GM21528 (cell line): ENCODE measurements around the gene WWP2.
"Not testable (repeated sequence)": the region's sequence is repeated elsewhere in the genome, so short reads cannot be mapped to it uniquely, and the experiment has no call there.

Experiments
- ATAC-seq: cut with Tn5 transposase; IDR thresholded peaks from one replicate; pipeline ENCODE4 v1.9.1; 2021; ENCODE audit warnings: mild to moderate bottlenecking, moderate library complexity; ENCODE audit not compliant: unreplicated experiment, low FRiP score

Gene WWP2

GRCh38 chr16:69853481-69853880 lies 91.3 kb downstream of the WWP2 start:
- ATAC-seq, result no peak

- not testable (repeated sequence) for ATAC-seq
Measured at GRCh38 chr16:69854776-69855175, 92.6 kb downstream of the WWP2 start.

- ATAC-seq, result no peak
Measured at GRCh38 chr16:69855592-69855991, 93.5 kb downstream of the WWP2 start.

- ATAC-seq, result no peak
Measured at GRCh38 chr16:69858191-69859104, 96.3 kb downstream of the WWP2 start.

- ATAC-seq, result no peak
Measured at GRCh38 chr16:69859105-69859989, 97.2 kb downstream of the WWP2 start.

GRCh38 chr16:69860233-69861231 lies 98.4 kb downstream of the WWP2 start:
- ATAC-seq, result no peak

GRCh38 chr16:69861292-69862030 lies 99.3 kb downstream of the WWP2 start:
- no peak for ATAC-seq

- no peak for ATAC-seq
Measured at GRCh38 chr16:69863401-69864281, 101.5 kb downstream of the WWP2 start.

- no peak for ATAC-seq
Measured at GRCh38 chr16:69865701-69866100, 103.6 kb downstream of the WWP2 start.

GRCh38 chr16:69867784-69868560 lies 105.8 kb downstream of the WWP2 start:
- ATAC-seq, result no peak

- ATAC-seq, result no peak
Measured at GRCh38 chr16:69870761-69871160, 108.6 kb downstream of the WWP2 start.

- no peak for ATAC-seq
Measured at GRCh38 chr16:69871708-69872107, 109.6 kb downstream of the WWP2 start.

GRCh38 chr16:69872888-69873287 lies 110.8 kb downstream of the WWP2 start:
- no peak for ATAC-seq

- no peak for ATAC-seq
Measured at GRCh38 chr16:69873783-69874182, 111.7 kb downstream of the WWP2 start.

- ATAC-seq, result no peak
Measured at GRCh38 chr16:69874271-69874670, 112.1 kb downstream of the WWP2 start.

- ATAC-seq, result no peak
Measured at GRCh38 chr16:69880640-69881133, 118.6 kb downstream of the WWP2 start.

GRCh38 chr16:69881141-69881540 lies 119.0 kb downstream of the WWP2 start:
- no peak for ATAC-seq

- no peak for ATAC-seq
Measured at GRCh38 chr16:69883744-69884143, 121.6 kb downstream of the WWP2 start.
